ENCODE data around the gene EIF2A.
"Not testable (repeated sequence)": the region's sequence is repeated elsewhere in the genome, so short reads cannot be mapped to it uniquely, and the experiment has no call there.

EIF2A gene

GRCh38 chr3:150588027-150588830 is 41.6 kb downstream of the EIF2A start:
- intact Hi-C loops (cut with DNase I) = no loop called here

GRCh38 chr3:150589759-150590158 is 43.2 kb downstream of the EIF2A start:
- DNase-seq = no peak
- intact Hi-C loops (cut with DNase I) = no loop called here

More at GRCh38 chr3:150588027-150588830, 41.6 kb downstream of the EIF2A start:
- DNase-seq = no peak

- no peak for DNase-seq
- intact Hi-C loops (cut with DNase I) = no loop called here
Observed at GRCh38 chr3:150594150-150594549, 47.6 kb downstream of the EIF2A start.

GRCh38 chr3:150597646-150598045 is 51.1 kb downstream of the EIF2A start:
- no peak for DNase-seq
- intact Hi-C loops (cut with DNase I) = no loop called here

GRCh38 chr3:150599611-150600297 is 53.2 kb downstream of the EIF2A start:
- intact Hi-C loops (cut with DNase I) = no loop called here
- DNase-seq = no peak

GRCh38 chr3:150600647-150601530 is 54.3 kb downstream of the EIF2A start:
- DNase-seq; intact Hi-C loops (cut with DNase I): not testable (repeated sequence)

GRCh38 chr3:150602426-150603152 is 56.0 kb downstream of the EIF2A start:
- intact Hi-C loops (cut with DNase I) = loop anchor here (1.0 to 2.0 kb wide), 2 partner anchors 56 to 160 kb away; partner anchors contain the start of genes EIF2A, SERP1 and SIAH2

GRCh38 chr3:150603153-150603979 is 56.8 kb downstream of the EIF2A start, which contains the start of gene SELENOT:
Gene SELENOT (plus strand): TSS chr3:150603321. CDS start chr3:150603363, 42 bp downstream.
- peak; percentile 85 to 95 (median 91) for DNase-seq
- intact Hi-C loops (cut with DNase I) = loop anchor here (1.0 to 2.0 kb wide), 2 partner anchors 57 to 159 kb away; partner anchors contain the start of genes EIF2A, SERP1 and SIAH2

More at GRCh38 chr3:150602426-150603152, 56.0 kb downstream of the EIF2A start:
- no peak for DNase-seq

- peak in 3 of 42 donors; percentile 1 to 23 (median 12) for DNase-seq
Observed at GRCh38 chr3:150603980-150604319, 57.4 kb downstream of the EIF2A start.

GRCh38 chr3:150605998-150606641 is 59.5 kb downstream of the EIF2A start:
- intact Hi-C loops (cut with DNase I) = no loop called here
- peak in 2 of 42 donors; percentile 15 for DNase-seq

More at GRCh38 chr3:150603980-150604319, 57.4 kb downstream of the EIF2A start:
- intact Hi-C loops (cut with DNase I) = loop anchor here (1.0 to 2.0 kb wide), 2 partner anchors 58 to 159 kb away; partner anchors contain the start of genes EIF2A, SERP1 and SIAH2

GRCh38 chr3:150607267-150608065 is 60.9 kb downstream of the EIF2A start:
- intact Hi-C loops (cut with DNase I) = no loop called here
- DNase-seq = no peak

GRCh38 chr3:150609988-150610387 is 63.4 kb downstream of the EIF2A start:
- DNase-seq = no peak
- intact Hi-C loops (cut with DNase I) = no loop called here

GRCh38 chr3:150610785-150611184 is 64.2 kb downstream of the EIF2A start:
- DNase-seq = no peak
- intact Hi-C loops (cut with DNase I) = no loop called here

- DNase-seq = no peak
- intact Hi-C loops (cut with DNase I) = no loop called here
Observed at GRCh38 chr3:150611666-150612065, 65.1 kb downstream of the EIF2A start.

- no peak for DNase-seq
- intact Hi-C loops (cut with DNase I) = no loop called here
Observed at GRCh38 chr3:150612494-150612893, 65.9 kb downstream of the EIF2A start.

- DNase-seq = no peak
- intact Hi-C loops (cut with DNase I) = no loop called here
Observed at GRCh38 chr3:150613034-150613433, 66.4 kb downstream of the EIF2A start.

All from head of caudate nucleus (tissue), 42 donors.